Femur (tissue), 1 donor: ENCODE results near the gene CACNB1.
A peak's percentile ranks its signal among the peaks of the same experiment; 100 is the strongest.
"Not testable (repeated sequence)": the region's sequence is repeated elsewhere in the genome, so short reads cannot be mapped to it uniquely, and the experiment has no call there.

Experiments used
- DNase-seq: peaks from one replicate; pipeline ENCODE4 v3.0.0-alpha.2; 2017

CACNB1 gene

DNA sequence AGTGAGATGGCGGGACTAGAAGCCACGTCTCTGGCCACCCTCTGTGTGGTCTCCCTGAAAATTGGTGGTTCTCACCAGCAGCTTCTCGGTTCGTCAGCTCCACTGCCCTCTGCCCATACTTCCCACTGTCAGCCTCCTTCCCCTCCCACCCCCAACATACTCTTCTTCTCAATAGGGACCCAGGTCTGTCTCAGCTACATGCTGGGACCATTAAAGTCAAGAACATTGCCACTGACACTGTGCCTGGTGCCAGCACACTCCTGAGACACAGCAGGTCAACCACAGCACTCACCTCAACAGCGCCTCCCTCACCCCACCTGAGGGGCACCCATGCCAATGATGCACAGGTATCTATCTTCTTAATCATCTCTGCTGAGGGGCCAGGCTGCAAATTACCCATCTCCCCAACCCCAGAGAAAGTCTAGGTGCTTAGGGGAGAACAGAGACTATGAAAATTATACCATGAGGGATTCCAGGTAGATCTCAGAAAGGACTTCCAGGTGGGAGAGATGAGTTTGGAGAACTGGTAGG, 47.3 kb downstream of the CACNB1 start:
- DNase-seq: no peak

DNA sequence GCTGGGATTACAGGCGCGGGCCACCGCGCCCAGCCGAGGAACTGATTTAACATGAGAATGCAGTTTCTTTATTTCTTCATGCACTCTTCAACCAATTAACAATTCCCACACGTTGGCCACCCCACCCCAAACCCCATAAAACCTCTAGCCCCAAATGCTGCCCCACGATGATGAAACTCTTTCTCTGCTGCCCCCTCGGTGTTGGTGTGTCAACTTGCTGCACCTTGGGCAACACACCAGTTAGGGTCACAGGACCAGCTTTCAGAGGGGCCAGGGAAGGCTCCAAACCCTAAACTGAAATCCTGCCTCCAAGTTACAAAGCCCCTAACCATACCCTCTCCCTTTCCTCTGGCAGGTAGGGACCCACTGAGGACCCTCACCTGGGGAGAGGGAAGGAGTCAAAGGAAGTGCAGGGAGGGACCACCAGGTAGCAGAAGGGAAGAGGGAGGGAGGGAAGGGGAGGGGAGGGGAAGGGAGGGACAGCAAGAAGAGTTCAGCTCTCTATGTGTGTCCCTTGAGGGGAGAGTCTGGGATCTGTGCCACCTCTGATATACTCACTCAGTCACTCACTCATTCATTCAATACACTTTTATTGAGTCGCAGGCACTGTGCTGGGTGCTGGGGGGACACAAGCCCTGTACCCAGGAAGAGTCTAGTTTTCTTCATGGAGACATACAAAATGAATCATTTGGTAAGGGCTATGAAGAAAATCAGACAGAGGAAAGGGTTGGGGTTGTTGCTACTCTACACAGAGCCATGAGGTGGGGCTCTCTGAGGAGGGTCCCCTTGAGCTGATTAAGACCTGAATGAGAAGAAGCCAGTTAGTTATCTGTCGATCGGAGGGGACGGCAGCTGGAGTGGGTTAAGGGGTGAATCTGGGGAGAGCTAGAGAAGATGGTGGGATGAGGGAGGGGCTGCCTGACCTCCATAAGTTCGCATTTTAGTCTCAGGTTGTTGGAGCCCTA, 50.0 kb downstream of the CACNB1 start:
- DNase-seq: peak; percentile 53

DNA sequence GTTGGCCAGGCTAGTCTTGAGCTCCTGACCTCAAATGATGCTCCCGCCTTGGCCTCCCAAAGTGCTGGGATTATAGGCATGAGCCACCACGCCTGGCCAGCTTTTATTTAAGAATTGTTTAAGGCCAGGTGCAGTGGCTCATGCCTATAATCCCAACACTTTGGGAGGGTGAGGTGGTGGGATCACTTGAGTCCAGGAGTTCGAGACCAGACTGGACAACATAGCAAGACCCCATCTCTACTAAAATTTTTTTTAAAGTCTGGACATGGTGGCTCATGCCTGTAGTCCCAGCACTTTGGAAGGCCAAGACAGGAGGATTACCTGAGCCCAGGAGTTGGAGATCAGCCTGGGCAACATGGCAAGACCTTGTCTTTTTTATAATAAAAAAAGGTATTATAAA, 51.2 kb downstream of the CACNB1 start:
- no peak for DNase-seq

DNA sequence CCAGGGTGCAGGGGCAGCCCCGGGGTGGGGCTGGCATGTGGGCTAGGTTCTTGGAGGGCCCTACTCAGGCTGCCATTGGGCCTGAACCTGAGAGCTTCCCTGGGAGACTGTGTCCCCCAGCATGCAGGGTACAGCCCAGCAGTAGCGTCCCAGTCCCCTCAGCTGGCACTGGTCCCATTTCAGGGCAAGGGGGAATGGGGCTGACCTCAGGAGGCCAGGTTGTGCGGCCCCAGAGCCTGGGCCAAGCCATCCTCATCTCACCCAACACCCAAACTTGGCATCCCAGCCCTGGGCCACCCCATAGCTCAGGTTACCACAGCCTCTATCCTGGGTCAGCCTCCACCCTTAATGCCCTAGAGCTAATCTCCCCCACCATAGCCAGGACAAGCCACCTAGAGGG, 52.3 kb downstream of the CACNB1 start:
- DNase-seq: peak; percentile 36

DNA sequence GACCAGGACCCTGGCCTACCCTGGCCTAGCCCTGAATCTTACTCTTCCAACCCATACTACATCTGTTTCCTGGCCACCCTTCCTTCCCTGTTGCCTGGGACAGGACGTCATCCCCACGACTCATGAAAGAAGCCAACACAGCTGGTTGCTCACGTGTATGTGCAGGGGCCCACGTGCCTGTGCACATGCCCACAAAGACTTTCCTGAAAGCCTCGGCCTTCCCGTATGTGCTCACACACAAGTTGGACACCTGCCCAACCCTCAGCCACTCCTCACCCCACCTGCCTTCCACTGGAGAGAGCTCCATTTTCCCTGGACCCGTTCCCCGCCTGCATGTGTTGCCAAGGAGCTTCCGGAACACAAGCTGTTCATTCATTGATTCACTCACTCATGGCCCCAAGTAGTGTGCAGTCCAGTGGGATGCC, 53.0 kb downstream of the CACNB1 start:
- DNase-seq: peak; percentile 96

DNA sequence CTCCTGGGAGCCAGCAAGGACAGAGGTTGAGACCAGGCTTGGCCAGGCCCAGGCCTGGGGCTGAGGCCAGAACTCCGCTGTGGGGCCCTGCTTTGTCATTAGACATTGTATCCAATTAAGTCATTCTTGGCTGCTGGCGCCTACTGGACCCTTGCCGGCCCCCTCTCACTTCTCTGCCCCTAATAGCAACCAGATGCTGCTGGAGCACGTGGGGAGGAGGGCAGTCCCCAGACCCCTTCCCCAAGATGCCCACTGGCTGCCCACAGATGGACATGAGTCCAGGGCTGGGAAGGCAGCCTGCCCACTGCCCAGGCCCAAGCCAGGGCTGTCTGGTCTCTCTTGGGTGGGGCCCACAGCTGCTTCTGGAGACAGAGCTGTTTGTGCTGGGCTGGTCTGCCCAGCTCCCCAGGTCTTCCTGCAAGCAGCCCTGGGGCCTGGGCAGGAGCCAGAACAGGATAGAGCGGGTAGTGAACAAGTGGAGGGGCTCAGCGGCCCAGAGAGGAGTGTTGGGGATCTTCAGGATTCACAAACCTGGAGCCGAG, 53.8 kb downstream of the CACNB1 start:
- peak; percentile 88 for DNase-seq

DNA sequence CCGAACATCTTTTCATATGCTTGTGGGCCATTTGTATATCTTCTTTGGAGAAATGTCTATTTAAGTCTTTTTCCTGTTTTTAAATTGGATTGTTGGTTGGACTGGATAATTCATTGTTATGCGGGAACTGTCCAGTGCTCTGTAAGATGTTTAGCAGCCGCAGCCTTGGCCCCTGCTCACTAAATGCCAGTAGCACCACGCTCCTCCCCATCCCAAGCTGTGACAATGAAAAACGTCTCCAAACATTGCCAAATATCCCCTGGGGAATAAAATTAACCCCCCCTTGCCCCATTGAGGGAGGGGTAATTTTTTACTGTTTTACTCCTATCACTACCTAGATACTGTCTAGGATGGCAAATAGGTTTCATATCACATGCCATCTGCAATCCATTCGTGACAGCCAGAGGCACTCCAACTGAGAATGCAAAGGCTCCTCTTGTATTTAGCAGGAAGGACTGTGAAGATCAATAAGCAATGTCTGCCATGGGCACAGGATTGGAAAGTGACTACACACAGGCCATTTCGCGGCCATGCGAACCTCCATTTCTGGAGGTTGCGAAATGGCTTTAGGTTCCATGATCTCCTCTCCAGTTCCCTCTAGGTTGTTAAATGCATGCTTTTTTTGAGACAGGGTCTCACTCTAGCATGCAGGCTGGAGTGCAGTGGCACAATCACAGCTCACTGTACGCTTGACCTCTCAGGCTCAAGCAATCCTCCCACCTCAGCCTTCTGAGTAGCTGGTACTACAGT, 55.4 kb downstream of the CACNB1 start:
- no peak for DNase-seq

DNA sequence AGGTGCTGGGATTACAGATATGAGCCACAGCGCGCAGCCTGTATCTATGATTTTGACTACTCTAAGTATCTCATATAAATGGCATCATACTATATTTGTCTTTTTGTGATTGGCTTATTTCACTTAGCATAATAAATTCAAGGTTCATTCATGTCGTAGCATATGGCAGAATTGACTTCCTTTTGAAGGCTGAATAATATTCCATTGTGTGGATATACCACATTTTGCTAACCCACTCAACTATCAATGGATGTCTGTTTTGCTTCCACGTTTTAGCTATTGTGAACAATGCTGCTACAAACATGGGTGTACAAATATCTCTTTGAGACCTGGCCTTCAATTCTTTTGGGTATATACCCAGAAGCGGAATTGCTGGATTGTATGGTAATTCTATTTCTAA, 56.2 kb downstream of the CACNB1 start:
- no peak for DNase-seq

DNA sequence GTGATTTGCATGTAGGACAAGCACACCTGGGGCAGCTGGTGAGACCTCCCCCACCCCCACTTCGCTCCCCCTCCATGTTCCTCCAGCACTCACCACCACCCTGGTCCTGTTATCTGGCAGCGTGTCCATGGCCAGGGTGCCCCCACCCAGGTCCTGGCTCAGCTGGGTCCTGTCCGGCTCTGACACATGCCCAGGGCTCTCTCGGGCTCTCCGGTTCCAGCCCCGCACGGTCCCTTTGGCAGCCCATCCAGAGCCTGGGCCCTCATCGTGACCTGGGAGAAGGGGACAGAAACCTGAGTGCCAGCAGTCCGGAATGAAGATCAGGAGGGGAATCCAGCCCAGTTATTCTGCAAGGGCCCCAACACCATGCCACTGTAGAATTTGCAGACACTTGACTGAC, 57.9 kb downstream of the CACNB1 start:
- no peak for DNase-seq

DNA sequence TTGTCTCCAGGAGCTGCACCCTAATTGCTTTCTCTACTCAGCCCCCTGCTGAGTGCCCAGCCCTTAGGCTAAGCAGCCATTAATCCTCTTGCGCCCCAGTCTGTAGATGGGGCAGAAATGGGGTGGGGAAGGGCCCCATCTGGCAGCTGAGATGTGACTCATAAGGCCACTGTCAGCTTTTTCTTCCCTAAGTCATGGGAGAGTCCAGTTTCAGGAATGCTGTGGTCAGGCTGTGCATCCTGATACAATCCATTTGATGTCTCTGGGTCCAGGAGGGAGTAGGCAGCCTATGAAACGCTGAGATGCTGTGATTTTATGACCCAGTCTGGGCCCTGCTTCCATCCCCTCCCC, 58.3 kb downstream of the CACNB1 start:
- DNase-seq: no peak

DNA sequence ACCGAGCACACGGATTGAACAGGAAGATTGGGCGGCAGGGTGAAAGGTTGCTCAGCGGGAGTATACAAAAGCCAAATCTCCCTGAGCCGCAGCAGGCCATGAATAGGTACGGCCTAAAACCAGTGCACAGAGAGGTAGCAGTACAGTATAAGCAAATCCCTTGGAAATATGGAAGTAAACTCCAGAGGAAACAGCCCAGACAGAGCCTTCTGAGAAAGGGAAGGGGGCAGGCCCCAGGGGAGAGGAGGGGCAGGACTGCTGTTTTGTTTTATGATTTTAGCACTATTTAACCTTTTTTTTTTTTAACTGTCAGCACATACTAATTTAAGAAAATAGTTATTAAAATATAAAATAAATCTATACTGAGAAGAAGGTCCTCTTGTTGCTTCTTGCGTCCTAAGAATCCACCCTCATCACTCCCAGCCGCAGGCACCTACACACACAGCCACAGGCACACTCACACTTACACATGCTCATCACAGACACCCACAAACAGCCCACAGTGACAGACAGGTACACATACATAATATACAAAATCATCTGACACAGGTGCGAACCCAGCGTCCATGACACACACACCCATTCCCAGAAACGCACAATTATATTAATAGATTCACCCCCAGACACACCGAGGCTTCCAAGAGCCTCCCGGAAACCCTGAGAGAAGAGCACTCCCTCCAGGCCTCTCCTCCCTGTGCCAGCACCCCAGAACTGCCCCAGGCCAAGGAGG, 58.9 kb downstream of the CACNB1 start:
- no peak for DNase-seq

DNA sequence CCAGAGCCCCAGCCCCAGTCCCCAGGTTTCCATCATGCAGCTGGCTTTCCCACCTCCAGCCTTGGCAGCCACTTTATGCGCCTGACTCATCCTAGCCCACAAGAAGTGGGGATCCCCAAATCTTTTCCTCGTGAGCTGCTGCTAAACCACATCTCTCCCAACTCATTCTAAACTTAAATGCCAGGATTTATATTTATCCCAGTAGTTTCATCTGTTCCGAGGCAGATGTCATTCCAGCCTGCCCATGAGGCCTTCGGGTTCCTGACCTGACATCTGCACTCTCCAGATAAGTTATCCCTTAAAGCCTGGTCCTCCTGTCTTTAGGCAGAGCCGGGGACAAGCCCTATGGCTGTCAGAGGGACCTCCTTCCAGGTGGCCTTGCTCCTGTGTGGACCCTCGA, 62.6 kb downstream of the CACNB1 start:
- DNase-seq: no peak

DNA sequence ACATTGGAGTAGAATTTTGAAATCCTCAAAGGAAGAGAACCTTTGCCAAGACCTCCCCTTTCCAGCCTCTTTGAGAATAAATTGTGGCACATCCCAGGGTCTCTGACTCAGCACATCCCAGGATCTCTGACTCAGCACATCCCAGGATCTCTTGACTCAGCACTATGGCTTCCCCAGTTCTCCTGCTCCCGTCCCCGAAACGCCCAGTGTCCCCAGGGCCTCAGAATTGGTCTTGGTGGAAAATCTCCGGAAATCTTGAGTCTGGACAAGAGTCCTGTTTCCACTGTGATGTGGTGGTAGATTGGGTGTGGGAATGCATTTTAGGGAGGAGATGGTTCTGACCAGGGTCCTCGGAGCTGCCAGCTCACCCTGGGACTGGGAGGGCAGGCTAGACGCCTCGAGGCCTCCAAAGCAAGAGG, 65.3 kb downstream of the CACNB1 start:
- DNase-seq: peak; percentile 57

DNA sequence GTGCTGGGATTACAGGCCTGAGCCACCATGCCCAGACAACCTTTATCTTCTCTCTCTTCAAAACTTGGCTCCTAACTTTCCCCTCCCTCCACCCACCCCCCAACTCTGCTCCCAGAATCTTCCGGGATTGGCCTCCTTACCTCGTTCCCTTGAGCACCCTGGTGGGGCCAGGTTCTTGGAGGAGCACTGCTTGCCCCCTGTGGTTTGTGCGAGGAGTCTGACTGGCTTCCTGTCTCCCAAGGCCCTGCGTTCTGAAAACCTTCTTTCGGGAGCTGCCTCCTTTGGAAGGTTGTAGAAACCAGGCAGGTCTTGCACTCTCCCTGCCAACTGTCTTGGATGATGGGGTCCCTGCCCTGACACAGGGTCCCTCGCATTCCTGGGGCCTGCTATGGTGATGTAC, 65.9 kb downstream of the CACNB1 start:
- no peak for DNase-seq

DNA sequence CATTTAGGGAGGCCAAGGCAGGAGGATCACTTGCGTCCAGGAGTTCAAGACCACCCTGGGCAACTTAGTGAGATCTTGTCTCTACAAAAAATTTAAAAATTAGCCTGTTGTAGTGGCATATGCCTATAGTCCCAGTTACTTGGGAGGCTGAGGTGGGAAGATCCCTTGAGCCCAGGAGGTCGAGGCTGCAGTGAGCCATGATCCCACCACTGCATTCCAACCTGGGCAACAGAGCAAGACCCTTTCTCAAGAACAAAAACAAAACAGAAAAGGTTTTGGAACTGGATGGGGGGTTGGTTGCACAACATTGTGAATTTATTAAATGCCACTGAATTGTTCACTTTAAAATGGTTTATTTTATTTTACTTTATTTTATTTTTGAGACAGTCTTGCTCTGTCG, 67.3 kb downstream of the CACNB1 start:
- no peak for DNase-seq

DNA sequence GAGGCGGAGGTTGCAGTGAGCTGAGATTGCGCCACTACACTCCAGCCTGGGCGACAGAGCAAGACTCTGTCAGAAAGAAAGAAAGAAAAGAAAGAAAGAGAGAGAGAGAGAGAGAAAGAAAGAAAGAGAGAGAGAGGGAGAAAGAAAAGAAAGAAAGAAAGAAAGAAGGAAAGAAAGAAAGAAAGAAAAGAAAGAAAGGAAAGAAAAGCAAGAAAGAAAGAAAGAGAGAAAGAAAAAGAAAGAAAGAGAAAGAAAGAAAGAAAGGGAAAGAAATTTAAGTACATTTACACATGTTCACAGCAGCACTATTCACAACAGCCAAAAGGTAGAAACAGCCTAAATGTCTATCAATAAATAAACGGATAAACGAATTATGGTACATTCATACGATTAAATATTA, 67.9 kb downstream of the CACNB1 start:
- DNase-seq: not testable (repeated sequence)

DNA sequence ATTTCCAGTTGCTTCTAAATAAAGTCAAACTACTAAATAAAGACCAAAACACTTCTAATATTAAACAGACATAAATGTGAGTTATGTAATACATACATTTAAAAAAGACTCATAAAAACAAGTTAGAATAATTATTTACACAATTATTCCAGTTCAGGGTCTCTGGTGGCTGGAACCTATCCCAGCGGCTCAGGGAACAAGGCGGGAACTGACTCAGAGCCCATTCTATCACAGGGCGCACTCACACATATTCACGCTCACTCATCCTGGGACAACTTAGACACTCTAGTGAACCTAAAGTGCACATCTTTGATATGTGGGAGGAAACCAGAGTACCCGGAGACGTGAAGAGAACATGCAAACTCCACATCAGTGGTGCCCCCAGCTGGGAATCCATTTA, 71.0 kb downstream of the CACNB1 start:
- DNase-seq: no peak

DNA sequence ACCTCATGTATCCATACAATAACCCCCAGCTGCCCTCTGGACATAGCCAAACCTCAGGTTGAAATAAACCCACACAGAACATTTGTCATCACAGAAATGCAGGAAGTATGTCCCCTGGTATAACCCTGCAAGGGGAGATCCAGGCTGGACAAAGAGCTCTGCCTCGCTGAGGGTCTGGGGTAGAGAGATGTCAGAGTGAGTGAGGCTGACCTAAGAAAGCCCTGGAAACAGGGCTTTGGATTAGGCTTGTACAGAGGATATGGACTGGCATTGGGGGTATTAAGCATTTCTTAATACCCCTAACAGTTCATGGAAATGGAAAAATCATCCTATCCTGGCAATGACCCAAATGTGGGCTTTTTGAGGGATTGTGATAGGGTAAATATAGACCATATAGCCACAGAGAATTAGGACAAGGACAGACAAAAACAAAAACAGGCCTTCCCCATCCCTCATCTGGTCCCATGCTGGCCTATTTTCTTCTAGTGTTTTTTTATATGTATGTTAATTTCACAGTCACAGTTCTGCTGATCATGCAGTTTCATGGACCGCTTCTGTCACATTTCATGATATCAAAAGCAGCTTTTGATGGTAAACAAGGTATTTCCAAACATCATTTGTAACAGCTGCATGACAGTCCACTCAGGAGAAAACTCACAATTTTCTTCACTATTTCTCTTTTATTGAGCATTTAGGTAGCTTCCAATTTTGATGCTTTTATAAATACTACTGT, 72.2 kb downstream of the CACNB1 start:
- DNase-seq: no peak

DNA sequence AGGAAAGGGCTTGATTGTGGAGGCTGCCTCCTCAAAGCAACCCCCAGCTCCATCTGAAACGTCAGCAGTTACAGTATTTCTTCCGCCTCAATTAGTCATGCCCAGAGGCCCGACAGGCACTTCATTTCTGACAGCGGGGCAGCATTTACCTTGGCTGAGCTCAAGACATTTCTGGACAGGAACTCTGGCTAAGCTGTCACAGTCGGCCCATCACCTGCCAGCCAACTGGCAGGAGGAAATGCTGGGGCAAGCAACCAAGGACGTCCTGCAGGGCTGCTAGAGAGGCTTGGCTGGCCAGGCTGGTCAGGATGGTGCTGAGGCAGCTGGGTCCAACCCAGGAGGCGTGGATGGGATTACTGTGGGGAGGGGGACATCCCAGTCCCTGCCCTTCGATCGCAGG, 73.8 kb downstream of the CACNB1 start:
- peak; percentile 68 for DNase-seq
